Neural cell (in vitro differentiated cells): Measurements from ENCODE around the gene DOCK9.

Source experiments
- TAF1 ChIP-seq: IDR thresholded peaks from 2 replicates; pipeline ENCODE4 v1.6.1; 2012; ENCODE audit warnings: low read depth
- TF ChIP-seq, protein P1 (sequence below): IDR thresholded peaks from 2 replicates; pipeline ENCODE4 v1.6.1; 2012; ENCODE audit warnings: borderline replicate concordance

DNA sequence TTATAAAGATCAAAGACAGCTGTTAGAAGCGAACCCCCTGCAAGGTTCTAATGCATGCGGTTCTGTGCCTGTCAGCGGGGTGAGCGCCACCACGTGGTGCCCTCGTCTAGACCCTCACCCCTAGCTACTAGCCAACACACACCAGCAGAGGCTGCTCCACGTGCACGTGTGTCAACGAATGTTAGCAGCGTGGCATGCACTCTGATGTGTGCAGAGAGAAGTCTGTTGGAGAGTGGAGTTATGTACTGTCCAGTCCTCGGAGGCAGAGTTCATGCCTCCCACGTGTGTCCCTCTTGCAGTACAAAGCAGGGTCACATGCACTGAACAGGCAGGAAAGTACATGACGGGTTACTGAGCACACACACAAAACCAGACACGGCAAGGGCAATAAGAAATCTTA is 150.4 kb downstream of the DOCK9 start:
- TF ChIP-seq, protein P1, sequence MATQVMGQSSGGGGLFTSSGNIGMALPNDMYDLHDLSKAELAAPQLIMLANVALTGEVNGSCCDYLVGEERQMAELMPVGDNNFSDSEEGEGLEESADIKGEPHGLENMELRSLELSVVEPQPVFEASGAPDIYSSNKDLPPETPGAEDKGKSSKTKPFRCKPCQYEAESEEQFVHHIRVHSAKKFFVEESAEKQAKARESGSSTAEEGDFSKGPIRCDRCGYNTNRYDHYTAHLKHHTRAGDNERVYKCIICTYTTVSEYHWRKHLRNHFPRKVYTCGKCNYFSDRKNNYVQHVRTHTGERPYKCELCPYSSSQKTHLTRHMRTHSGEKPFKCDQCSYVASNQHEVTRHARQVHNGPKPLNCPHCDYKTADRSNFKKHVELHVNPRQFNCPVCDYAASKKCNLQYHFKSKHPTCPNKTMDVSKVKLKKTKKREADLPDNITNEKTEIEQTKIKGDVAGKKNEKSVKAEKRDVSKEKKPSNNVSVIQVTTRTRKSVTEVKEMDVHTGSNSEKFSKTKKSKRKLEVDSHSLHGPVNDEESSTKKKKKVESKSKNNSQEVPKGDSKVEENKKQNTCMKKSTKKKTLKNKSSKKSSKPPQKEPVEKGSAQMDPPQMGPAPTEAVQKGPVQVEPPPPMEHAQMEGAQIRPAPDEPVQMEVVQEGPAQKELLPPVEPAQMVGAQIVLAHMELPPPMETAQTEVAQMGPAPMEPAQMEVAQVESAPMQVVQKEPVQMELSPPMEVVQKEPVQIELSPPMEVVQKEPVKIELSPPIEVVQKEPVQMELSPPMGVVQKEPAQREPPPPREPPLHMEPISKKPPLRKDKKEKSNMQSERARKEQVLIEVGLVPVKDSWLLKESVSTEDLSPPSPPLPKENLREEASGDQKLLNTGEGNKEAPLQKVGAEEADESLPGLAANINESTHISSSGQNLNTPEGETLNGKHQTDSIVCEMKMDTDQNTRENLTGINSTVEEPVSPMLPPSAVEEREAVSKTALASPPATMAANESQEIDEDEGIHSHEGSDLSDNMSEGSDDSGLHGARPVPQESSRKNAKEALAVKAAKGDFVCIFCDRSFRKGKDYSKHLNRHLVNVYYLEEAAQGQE = no peak
- no peak for TF ChIP-seq TAF1
